HL-60 (cell line): ENCODE measurements around the gene PTCRA.
"Not testable (repeated sequence)": the region's sequence is repeated elsewhere in the genome, so short reads cannot be mapped to it uniquely, and the experiment has no call there.

ENCODE experiments used
- CTCF ChIP-seq: IDR thresholded peaks from one replicate; pipeline ENCODE4 v1.5.1; 2011; ENCODE audit warnings: low read length, control low read depth, inconsistent platforms; ENCODE audit not compliant: insufficient read depth
- GABPA ChIP-seq: IDR thresholded peaks from 2 replicates; pipeline ENCODE4 v1.6.1; 2012; ENCODE audit warnings: low read depth
- POLR2AphosphoS5 ChIP-seq: IDR thresholded peaks from 2 replicates; pipeline ENCODE4 v1.6.1; 2012; ENCODE audit warnings: low read depth
- REST ChIP-seq: IDR thresholded peaks from 2 replicates; pipeline ENCODE4 v1.6.1; 2012; ENCODE audit warnings: low read depth; ENCODE audit not compliant: insufficient replicate concordance
- SPI1 ChIP-seq: IDR thresholded peaks from 2 replicates; pipeline ENCODE4 v1.6.1; 2012; ENCODE audit warnings: low read depth, mild to moderate bottlenecking, borderline replicate concordance

GRCh38 chr6:42894041-42894828, 21.6 kb upstream of the PTCRA start:
- TF ChIP-seq POLR2AphosphoS5 (peak; percentile 26; the same call in 1 of the 2 replicates), SPI1 (peak; percentile 88)
- TF ChIP-seq CTCF, REST, GABPA: not testable (repeated sequence)
